ENCODE measurements around the gene CRAT. TPM values are rescaled to one million over a fixed set of nuclear protein-coding genes. Genes with fewer than 3 reads are reported as not detected.

The CRAT gene
- total RNA-seq, 2 donors from 2014 or later = 17.2 to 17.5 TPM

DNA sequence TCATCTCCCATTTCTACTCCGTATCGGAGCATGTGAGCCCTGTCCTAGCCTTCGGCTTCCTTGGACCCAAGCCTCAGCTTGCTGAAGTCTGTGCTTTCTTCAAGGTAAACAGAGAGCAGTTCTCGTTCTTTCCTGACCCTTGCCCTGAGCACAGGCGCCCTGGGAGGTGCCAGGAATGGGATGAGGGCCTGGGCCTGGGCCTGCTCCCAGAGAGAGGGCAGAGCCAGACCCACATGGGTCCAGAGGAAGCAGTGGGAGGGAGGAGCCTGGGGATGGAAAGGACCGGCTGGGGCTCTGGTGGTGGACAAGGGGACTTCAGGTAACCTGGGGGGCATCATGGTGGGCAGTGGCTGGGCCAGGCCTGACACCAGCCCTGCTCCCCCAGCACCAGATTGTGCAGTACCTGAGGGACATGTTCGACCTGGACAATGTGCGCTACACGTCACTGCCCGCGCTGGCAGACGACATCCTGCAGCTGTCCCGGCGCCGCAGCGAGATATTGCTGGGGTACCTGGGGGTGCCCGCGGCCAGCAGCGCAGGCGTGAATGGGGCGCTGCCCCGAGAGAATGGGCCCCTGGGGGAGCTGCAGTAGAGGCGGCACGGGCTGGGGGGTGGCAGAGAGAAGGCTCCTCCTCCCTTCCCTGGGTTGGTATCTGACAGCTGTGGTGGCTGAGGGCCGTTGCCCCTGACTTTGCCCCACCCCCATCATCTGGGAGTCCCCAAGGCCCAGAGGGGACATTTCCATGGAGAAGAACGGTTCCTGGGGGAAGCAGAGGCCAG lies 40.5 kb downstream of the CRAT start:
- H3K9me3 ChIP-seq (ENCODE audit: control insufficient read depth, low read length) = no peaks in the 10 kb centered on the region
- Mint-ChIP-seq H3K27ac (no peak overlapping the region), H3K36me3 (ENCODE audit: low read depth) (peaks cover 19% of the 10 kb centered on the region), H3K9me3 (no peaks in the 10 kb centered on the region), H3K4me3 (no peak overlapping the region), H3K27me3 (ENCODE audit: insufficient read depth) (no peaks in the 10 kb centered on the region), H3K4me1 (peaks cover 10% of the 10 kb centered on the region)
- no peaks in the 10 kb centered on the region for H3K4me1 ChIP-seq (ENCODE audit: control insufficient read depth, insufficient read depth, low read length)
- WGBS, 2 experiments (ENCODE audit: insufficient coverage in 1 of 2, insufficient read length in 1 of 2) = 94% methylated on average over 20 to 26 of the region's 26 CpGs
- no peak overlapping the region for H3K27ac ChIP-seq (ENCODE audit: low read depth, low read length)
- H3K4me3 ChIP-seq (ENCODE audit: low read length) = no peak overlapping the region
- TF ChIP-seq, protein P1, sequence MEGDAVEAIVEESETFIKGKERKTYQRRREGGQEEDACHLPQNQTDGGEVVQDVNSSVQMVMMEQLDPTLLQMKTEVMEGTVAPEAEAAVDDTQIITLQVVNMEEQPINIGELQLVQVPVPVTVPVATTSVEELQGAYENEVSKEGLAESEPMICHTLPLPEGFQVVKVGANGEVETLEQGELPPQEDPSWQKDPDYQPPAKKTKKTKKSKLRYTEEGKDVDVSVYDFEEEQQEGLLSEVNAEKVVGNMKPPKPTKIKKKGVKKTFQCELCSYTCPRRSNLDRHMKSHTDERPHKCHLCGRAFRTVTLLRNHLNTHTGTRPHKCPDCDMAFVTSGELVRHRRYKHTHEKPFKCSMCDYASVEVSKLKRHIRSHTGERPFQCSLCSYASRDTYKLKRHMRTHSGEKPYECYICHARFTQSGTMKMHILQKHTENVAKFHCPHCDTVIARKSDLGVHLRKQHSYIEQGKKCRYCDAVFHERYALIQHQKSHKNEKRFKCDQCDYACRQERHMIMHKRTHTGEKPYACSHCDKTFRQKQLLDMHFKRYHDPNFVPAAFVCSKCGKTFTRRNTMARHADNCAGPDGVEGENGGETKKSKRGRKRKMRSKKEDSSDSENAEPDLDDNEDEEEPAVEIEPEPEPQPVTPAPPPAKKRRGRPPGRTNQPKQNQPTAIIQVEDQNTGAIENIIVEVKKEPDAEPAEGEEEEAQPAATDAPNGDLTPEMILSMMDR (conservative IDR thresholded peaks at IDR 0.05) = no peak
- H3K9ac ChIP-seq (ENCODE audit: extremely low read depth, low read length, poor library complexity, severe bottlenecking) = no peak overlapping the region
- peak; percentile 46 for DNase-seq
- peaks cover 19% of the 10 kb centered on the region for H3K36me3 ChIP-seq (ENCODE audit: control insufficient read depth, insufficient read depth, low read length)
- no peaks in the 10 kb centered on the region for H3K27me3 ChIP-seq (ENCODE audit: control insufficient read depth, insufficient read depth, low read length, poor library complexity, severe bottlenecking)

DNA sequence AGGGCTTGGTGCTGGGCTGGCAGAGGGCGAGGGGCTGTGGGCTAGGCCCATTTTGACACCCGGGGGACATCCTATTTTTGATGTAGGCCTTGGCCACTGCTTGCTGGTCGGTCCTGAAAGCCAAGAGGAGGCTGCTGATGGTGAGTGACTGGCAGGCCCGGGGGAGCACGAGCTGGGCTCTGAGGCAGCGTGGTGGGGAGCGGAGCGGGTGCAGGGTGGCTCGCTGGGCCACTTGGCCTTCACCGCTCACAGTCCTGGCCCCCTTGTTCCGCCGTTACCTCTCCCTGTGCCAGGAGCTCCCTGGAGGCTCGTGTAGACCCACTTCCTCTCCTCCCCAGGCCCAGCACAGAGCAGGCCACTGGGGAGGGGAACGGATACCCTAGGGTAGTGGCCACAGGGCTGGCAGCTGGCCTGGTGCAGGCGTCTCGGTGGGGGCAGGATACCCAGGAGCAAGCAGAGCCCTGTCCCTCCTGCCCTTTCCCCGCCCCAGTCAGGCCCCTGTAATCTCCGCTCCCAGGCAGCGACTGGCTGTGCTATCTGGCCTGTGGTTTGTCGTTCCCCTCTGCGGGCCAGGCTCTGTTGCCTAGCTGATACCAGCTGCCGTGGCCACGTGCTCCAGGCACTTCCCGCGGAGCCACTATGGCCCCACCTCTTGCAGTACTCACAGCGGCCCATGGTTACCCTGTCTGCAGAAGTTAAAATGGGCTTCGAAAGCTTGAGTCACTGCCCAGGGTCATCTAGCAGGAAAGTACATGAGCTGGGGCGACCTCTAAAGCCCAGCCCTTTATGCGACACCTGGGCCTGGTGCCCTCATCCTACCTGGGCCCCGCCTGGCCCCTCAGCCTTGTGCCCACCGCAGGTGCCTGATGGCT lies 41.4 kb downstream of the CRAT start:
- peak; percentile 51 for DNase-seq
- Histone ChIP-seq H3K36me3 (ENCODE audit: control insufficient read depth, insufficient read depth, low read length) (peaks cover 26% of the 10 kb centered on the region), H3K9me3 (ENCODE audit: control insufficient read depth, low read length) (no peaks in the 10 kb centered on the region), H3K9ac (ENCODE audit: extremely low read depth, low read length, poor library complexity, severe bottlenecking) (no peak overlapping the region), H3K27me3 (ENCODE audit: control insufficient read depth, insufficient read depth, low read length, poor library complexity, severe bottlenecking) (no peaks in the 10 kb centered on the region), H3K4me3 (ENCODE audit: low read length) (no peak overlapping the region), H3K4me1 (ENCODE audit: control insufficient read depth, insufficient read depth, low read length) (no peaks in the 10 kb centered on the region), H3K27ac (ENCODE audit: low read depth, low read length) (no peak overlapping the region)
- peaks cover 27% of the 10 kb centered on the region for H3K36me3 Mint-ChIP-seq (ENCODE audit: low read depth)
- no peaks in the 10 kb centered on the region for H3K9me3 Mint-ChIP-seq
- H3K27ac Mint-ChIP-seq = no peak overlapping the region
- H3K4me3 Mint-ChIP-seq = no peak overlapping the region
- TF ChIP-seq, protein P1 (conservative IDR thresholded peaks at IDR 0.05) = no peak
- no peaks in the 10 kb centered on the region for H3K27me3 Mint-ChIP-seq (ENCODE audit: insufficient read depth)
- H3K4me1 Mint-ChIP-seq = peaks cover 10% of the 10 kb centered on the region
- WGBS, 2 experiments (ENCODE audit: insufficient coverage in 1 of 2, insufficient read length in 1 of 2) = 92 to 94% methylated on average over 24 to 31 of the region's 31 CpGs

DNA sequence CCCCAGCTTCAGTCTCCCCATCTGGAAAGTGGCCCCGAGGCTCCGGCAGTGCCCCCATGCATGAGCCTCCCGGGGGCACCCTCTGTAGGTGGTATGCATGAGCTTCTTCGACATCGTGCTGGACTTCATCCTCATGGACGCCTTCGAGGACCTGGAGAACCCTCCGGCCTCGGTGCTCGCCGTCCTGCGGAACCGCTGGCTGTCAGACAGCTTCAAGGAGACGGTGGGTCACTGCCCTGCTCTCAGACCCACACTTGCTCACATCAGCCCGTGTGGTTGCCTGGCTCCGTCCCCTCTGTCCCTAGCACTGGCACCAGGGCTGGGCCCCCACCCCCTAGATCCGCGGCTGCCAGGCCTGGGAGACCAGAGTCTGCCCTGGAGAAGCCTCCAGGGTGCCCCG lies 42.5 kb downstream of the CRAT start:
- Mint-ChIP-seq H3K4me1 (peaks cover 10% of the 10 kb centered on the region), H3K36me3 (ENCODE audit: low read depth) (peaks cover 32% of the 10 kb centered on the region), H3K9me3 (no peaks in the 10 kb centered on the region), H3K27me3 (ENCODE audit: insufficient read depth) (no peaks in the 10 kb centered on the region), H3K4me3 (no peak overlapping the region), H3K27ac (no peak overlapping the region)
- no peaks in the 10 kb centered on the region for H3K9me3 ChIP-seq (ENCODE audit: control insufficient read depth, low read length)
- peaks cover 26% of the 10 kb centered on the region for H3K36me3 ChIP-seq (ENCODE audit: control insufficient read depth, insufficient read depth, low read length)
- TF ChIP-seq, protein P1 (conservative IDR thresholded peaks at IDR 0.05) = no peak
- H3K4me1 ChIP-seq (ENCODE audit: control insufficient read depth, insufficient read depth, low read length) = no peaks in the 10 kb centered on the region
- no peak overlapping the region for H3K9ac ChIP-seq (ENCODE audit: extremely low read depth, low read length, poor library complexity, severe bottlenecking)
- H3K27me3 ChIP-seq (ENCODE audit: control insufficient read depth, insufficient read depth, low read length, poor library complexity, severe bottlenecking) = no peaks in the 10 kb centered on the region
- peak; percentile 28 for DNase-seq
- no peak overlapping the region for H3K4me3 ChIP-seq (ENCODE audit: low read length)
- WGBS, 2 experiments (ENCODE audit: insufficient coverage in 1 of 2, insufficient read length in 1 of 2) = 95 to 97% methylated on average over 10 to 19 of the region's 19 CpGs
- H3K27ac ChIP-seq (ENCODE audit: low read depth, low read length) = no peak overlapping the region
